Gastrocnemius medialis (tissue), 4 donors: ENCODE data around the gene DDAH1. TPM values are rescaled to one million over a fixed set of nuclear protein-coding genes. Genes with fewer than 3 reads are reported as not detected.

Experiments used
- ATAC-seq, 2 donors: fragments of 150-250 bp; one replicate each; pipeline ENCODE4 v1.9.1; 2016
- DNase-seq, 2 donors: peaks; one replicate each; pipeline ENCODE4 v3.0.0-alpha.2; 2019
- H3K27ac ChIP-seq, 4 donors: fragments of 200-600 bp; sonication (generic); 1 replicate in 1 of 4; 2 replicates in 3 of 4; pipeline ENCODE4 v1.5.1; 2016 to 2018; ENCODE audit warnings: mild to moderate bottlenecking in 2 of 4, moderate library complexity in 1 of 4
- H3K27me3 ChIP-seq, 3 donors: fragments of 200-600 bp; sonication (generic) in 2 of 3; 1 replicate in 1 of 3; 2 replicates in 2 of 3; pipeline versions ENCODE4 v1.5.1 to v1.6.0; 2016 to 2019; ENCODE audit warnings: mild to moderate bottlenecking in 1 of 3, moderate library complexity in 1 of 3
- H3K36me3 ChIP-seq, 2 donors: fragments of 200-600 bp; sonication (generic) in 1 of 2; one replicate each; pipeline ENCODE4 v1.5.1; 2017 to 2018
- H3K4me1 ChIP-seq, 2 donors: fragments of 200-600 bp; sonication (generic) in 1 of 2; one replicate each; pipeline ENCODE4 v1.5.1; 2016 to 2017; ENCODE audit warnings: mild to moderate bottlenecking in 2 of 2
- H3K4me3 ChIP-seq, 4 donors: fragments of 200-600 bp; sonication (generic) in 3 of 4; 1 replicate in 1 of 4; 2 replicates in 3 of 4; pipeline ENCODE4 v1.5.1; 2016 to 2019; ENCODE audit warnings: mild to moderate bottlenecking in 2 of 4
- H3K9me3 ChIP-seq, 3 donors: fragments of 200-600 bp; sonication (generic) in 2 of 3; 1 replicate in 1 of 3; 2 replicates in 2 of 3; pipeline ENCODE4 v1.5.1; 2016 to 2019
- POLR2A ChIP-seq, 2 donors: fragments of 450-650 bp; IDR thresholded peaks; one replicate each; pipeline ENCODE4 v1.6.1; 2017; ENCODE audit warnings: antibody characterized with exemption in 2 of 2, mild to moderate bottlenecking in 2 of 2, moderate library complexity in 2 of 2
- in situ Hi-C, 4 donors: fragments of 200-750 bp; cut with MboI; loops; one replicate each; pipeline versions ENCODE4 v1.15.0 to v1.8.0; 2017; ENCODE audit warnings: low sequenced_read_pairs in 4 of 4
- intact Hi-C: fragments of 100-400 bp; cut with DNase I; formaldehyde crosslinking; loops from one replicate; pipeline ENCODE4 v1.15.1; 2023; ENCODE audit warnings: low total_unique reads
- total RNA-seq, 4 donors: library from RNA; depleted of rRNA; stranded (reverse); fragments of >200 nt; gene quantifications; one replicate each; pipeline versions ENCODE4 v1.1.0 to v1.2.3, GENCODE V29; 2016
- TF ChIP-seq, protein P1 (sequence below), 5 experiments: fragments of 450-650 bp in 3 of 5; fragments of 200-600 bp in 2 of 5; sonication (generic) in 2 of 5; IDR thresholded peaks in 4 of 5; conservative IDR thresholded peaks in 1 of 5; 1 replicate in 4 of 5; 2 replicates in 1 of 5; pipeline ENCODE4 v1.5.1; 2016 to 2019; ENCODE audit warnings: antibody characterized with exemption in 5 of 5, mild to moderate bottlenecking in 3 of 5, moderate library complexity in 3 of 5

DDAH1 gene
- total RNA-seq, 4 donors from 2014 or later, result 5.9 to 28.7 (median 13.2) TPM

DNA sequence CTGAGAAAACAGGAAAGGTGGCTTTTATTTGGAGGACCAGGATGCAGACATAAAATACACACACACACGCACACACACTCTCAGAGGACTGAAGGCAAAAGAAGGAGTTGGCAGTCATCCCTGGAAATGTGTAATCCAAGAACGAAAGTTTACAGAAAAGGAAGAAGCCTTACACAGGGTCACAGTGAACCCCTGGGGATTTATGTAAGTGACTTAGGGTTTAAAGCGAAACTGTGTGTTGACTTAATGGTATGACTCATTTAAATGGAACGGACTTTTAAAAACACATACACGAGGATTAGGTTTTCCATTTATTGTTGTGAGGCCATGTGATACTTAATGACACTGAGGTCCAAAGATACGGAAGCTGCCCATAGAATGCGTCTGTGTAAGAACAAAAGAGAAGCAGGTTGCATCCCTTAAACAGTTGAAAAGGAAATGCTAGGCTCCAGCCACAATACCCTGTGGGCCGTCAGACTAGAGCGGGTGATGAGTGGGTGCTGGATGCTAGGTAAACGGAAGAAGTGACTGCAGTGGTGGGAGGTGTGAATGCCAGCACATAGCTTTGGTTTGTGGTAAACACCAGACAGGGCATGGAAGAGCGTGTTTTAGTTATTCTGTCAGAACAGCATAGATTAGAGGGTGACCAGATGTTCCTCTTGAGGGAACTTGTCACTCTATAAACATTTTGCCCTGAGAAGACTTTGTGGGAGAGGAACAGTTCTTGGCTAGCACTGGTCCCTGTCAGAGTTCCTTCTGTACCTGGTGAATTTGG lies 166.9 kb downstream of the DDAH1 start:
- intact Hi-C loops (no loop called here), in situ Hi-C loops (no loop called here)
- no peak for DNase-seq

DNA sequence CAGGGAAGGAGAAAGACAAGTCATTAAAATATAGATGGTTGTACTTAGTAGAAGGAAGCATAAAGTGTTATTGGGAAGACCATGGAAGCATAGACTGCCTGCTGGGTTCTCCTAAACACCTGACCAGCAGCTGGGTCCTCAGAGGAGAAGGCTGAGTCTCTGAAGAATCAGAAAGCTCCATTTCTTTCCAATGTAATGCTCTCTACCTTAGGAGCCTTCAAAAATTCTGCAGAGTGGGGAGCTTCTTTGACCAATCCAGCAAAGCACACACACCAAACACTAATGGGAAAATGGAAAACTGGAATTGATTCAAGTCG lies 167.5 kb downstream of the DDAH1 start:
- Histone ChIP-seq H3K27ac (peak overlapping the region; percentile 34 to 66 (median 47)), H3K4me3 (peak overlapping the region in 1 of 4 donors; percentile 17)

More for the DNA sequence above, 166.9 kb downstream of the DDAH1 start:
- Histone ChIP-seq H3K9me3 (no peaks in the 10 kb centered on the region), H3K27me3 (no peaks in the 10 kb centered on the region), H3K4me1 (peaks cover 0 to 12% of the 10 kb centered on the region in 2 donors), H3K27ac (peak overlapping the region; percentile 47 to 77 (median 70)), H3K36me3 (no peaks in the 10 kb centered on the region), H3K4me3 (peak overlapping the region in 1 of 4 donors; percentile 17)
- TF ChIP-seq, protein P1, sequence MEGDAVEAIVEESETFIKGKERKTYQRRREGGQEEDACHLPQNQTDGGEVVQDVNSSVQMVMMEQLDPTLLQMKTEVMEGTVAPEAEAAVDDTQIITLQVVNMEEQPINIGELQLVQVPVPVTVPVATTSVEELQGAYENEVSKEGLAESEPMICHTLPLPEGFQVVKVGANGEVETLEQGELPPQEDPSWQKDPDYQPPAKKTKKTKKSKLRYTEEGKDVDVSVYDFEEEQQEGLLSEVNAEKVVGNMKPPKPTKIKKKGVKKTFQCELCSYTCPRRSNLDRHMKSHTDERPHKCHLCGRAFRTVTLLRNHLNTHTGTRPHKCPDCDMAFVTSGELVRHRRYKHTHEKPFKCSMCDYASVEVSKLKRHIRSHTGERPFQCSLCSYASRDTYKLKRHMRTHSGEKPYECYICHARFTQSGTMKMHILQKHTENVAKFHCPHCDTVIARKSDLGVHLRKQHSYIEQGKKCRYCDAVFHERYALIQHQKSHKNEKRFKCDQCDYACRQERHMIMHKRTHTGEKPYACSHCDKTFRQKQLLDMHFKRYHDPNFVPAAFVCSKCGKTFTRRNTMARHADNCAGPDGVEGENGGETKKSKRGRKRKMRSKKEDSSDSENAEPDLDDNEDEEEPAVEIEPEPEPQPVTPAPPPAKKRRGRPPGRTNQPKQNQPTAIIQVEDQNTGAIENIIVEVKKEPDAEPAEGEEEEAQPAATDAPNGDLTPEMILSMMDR (IDR thresholded peaks at IDR 0.05 in 4 of 5, conservative IDR thresholded peaks at IDR 0.05 in 1 of 5), result no peak
- TF ChIP-seq POLR2A (IDR thresholded peaks at IDR 0.05), result no peak
- ATAC-seq, result peak; percentile 80

GRCh38 chr1:85296980-85297379 lies 168.0 kb downstream of the DDAH1 start:
- H3K4me3 ChIP-seq, result no peak overlapping the region
- H3K36me3 ChIP-seq, result no peaks in the 10 kb centered on the region
- in situ Hi-C loops, result no loop called here
- H3K27ac ChIP-seq, result peak overlapping the region in 2 of 4 donors; percentile 45 to 66
- H3K9me3 ChIP-seq, result no peaks in the 10 kb centered on the region
- no peak for ATAC-seq
- DNase-seq, result no peak
- TF ChIP-seq, protein P1 (IDR thresholded peaks at IDR 0.05 in 4 of 5, conservative IDR thresholded peaks at IDR 0.05 in 1 of 5), result no peak
- TF ChIP-seq POLR2A (IDR thresholded peaks at IDR 0.05), result no peak
- intact Hi-C loops, result no loop called here
- peaks cover 0 to 12% of the 10 kb centered on the region in 2 donors for H3K4me1 ChIP-seq
- no peaks in the 10 kb centered on the region for H3K27me3 ChIP-seq

More for the DNA sequence above, 167.5 kb downstream of the DDAH1 start:
- in situ Hi-C loops, result no loop called here
- TF ChIP-seq, protein P1 (IDR thresholded peaks at IDR 0.05 in 4 of 5, conservative IDR thresholded peaks at IDR 0.05 in 1 of 5), result no peak
- TF ChIP-seq POLR2A (IDR thresholded peaks at IDR 0.05), result no peak
- peaks cover 0 to 12% of the 10 kb centered on the region in 2 donors for H3K4me1 ChIP-seq
- intact Hi-C loops, result no loop called here
- DNase-seq (no peak), ATAC-seq (no peak)
- no peaks in the 10 kb centered on the region for H3K36me3 ChIP-seq
- H3K27me3 ChIP-seq, result no peaks in the 10 kb centered on the region
- H3K9me3 ChIP-seq, result no peaks in the 10 kb centered on the region

GRCh38 chr1:85295654-85296053 lies 169.3 kb downstream of the DDAH1 start:
- in situ Hi-C loops (no loop called here), intact Hi-C loops (no loop called here)
- H3K27me3 ChIP-seq, result no peaks in the 10 kb centered on the region
- no peak overlapping the region for H3K27ac ChIP-seq
- H3K4me1 ChIP-seq, result peaks cover 0 to 12% of the 10 kb centered on the region in 2 donors
- no peak overlapping the region for H3K4me3 ChIP-seq
- H3K9me3 ChIP-seq, result no peaks in the 10 kb centered on the region
- no peak for ATAC-seq
- no peaks in the 10 kb centered on the region for H3K36me3 ChIP-seq
- no peak for DNase-seq
- TF ChIP-seq, protein P1 (IDR thresholded peaks at IDR 0.05 in 4 of 5, conservative IDR thresholded peaks at IDR 0.05 in 1 of 5), result no peak
- no peak for TF ChIP-seq POLR2A (IDR thresholded peaks at IDR 0.05)
